ENCODE measurements around the gene AIFM3.

Gene AIFM3

GRCh38 chr22:21030032-21030431, 63.0 kb downstream of the AIFM3 start:
- no peak for DNase-seq

Measured in activated T-cell treated with anti-CD3 and anti-CD28 coated beads, Interleukin-2, amount 50 U/mL, for 1 hour (primary cell).